Activated CD4-positive, alpha-beta T cell treated with anti-CD3 and anti-CD28 coated beads, Interleukin-2, amount 50 U/mL, for 1 hour (primary cell): ENCODE data around the gene ZCCHC24.

Experiments used
- DNase-seq: peaks from one replicate; pipeline ENCODE4 v3.0.0-alpha.2; 2020

The ZCCHC24 gene

GRCh38 chr10:79355420-79356017 is 89.9 kb downstream of the ZCCHC24 start:
- DNase-seq = no peak

- DNase-seq = no peak
Measured at GRCh38 chr10:79354615-79355014, 90.8 kb downstream of the ZCCHC24 start.

GRCh38 chr10:79354141-79354540 is 91.3 kb downstream of the ZCCHC24 start:
- DNase-seq = no peak

GRCh38 chr10:79353726-79354125 is 91.7 kb downstream of the ZCCHC24 start:
- no peak for DNase-seq

- no peak for DNase-seq
Measured at GRCh38 chr10:79353000-79353406, 92.4 kb downstream of the ZCCHC24 start.

- no peak for DNase-seq
Measured at GRCh38 chr10:79352035-79352877, 93.2 kb downstream of the ZCCHC24 start.

- no peak for DNase-seq
Measured at GRCh38 chr10:79351332-79351731, 94.1 kb downstream of the ZCCHC24 start.

GRCh38 chr10:79350407-79351154 is 94.8 kb downstream of the ZCCHC24 start:
- DNase-seq = no peak

GRCh38 chr10:79349766-79350406 is 95.5 kb downstream of the ZCCHC24 start:
- no peak for DNase-seq

- DNase-seq = no peak
Measured at GRCh38 chr10:79349072-79349491, 96.3 kb downstream of the ZCCHC24 start.

GRCh38 chr10:79348640-79348988 is 96.8 kb downstream of the ZCCHC24 start:
- no peak for DNase-seq

- peak; percentile 62 for DNase-seq
Measured at GRCh38 chr10:79347894-79348639, 97.4 kb downstream of the ZCCHC24 start.

GRCh38 chr10:79347226-79347893 is 98.1 kb downstream of the ZCCHC24 start, which contains the start of gene PPIF:
Gene PPIF (plus strand): TSS chr10:79347469. CDS start chr10:79347549, 80 bp downstream.
- peak; percentile 88 for DNase-seq

- no peak for DNase-seq
Measured at GRCh38 chr10:79346388-79347225, 98.8 kb downstream of the ZCCHC24 start.

- no peak for DNase-seq
Measured at GRCh38 chr10:79346012-79346340, 99.4 kb downstream of the ZCCHC24 start.

- no peak for DNase-seq
Measured at GRCh38 chr10:79345241-79346011, 100.0 kb downstream of the ZCCHC24 start.

- DNase-seq = no peak
Measured at GRCh38 chr10:79344502-79345195, 100.8 kb downstream of the ZCCHC24 start.

GRCh38 chr10:79342811-79343561 is 102.4 kb downstream of the ZCCHC24 start:
- no peak for DNase-seq

- DNase-seq = no peak
Measured at GRCh38 chr10:79342295-79342761, 103.1 kb downstream of the ZCCHC24 start.
